NT2/D1 (cell line): ENCODE results near the gene RHEBL1.

Experiments used
- DNase-seq: peaks from one replicate; pipeline ENCODE4 v3.0.0-alpha.2; 2011; ENCODE audit warnings: low read depth, low spot score
- H3K27me3 ChIP-seq: 2 replicates; pipeline ENCODE4 v1.6.0; 2011; ENCODE audit warnings: mild to moderate bottlenecking; ENCODE audit not compliant: insufficient read length, insufficient read depth
- H3K36me3 ChIP-seq: 2 replicates; pipeline ENCODE4 v1.6.1; 2011; ENCODE audit warnings: mild to moderate bottlenecking, low read length, mixed read lengths; ENCODE audit not compliant: insufficient read depth, insufficient read length
- H3K4me1 ChIP-seq: 2 replicates; pipeline ENCODE4 v1.5.1; 2011; ENCODE audit not compliant: insufficient read depth, insufficient read length
- H3K4me3 ChIP-seq: 2 replicates; pipeline ENCODE4 v1.5.1; 2011; ENCODE audit warnings: low read depth; ENCODE audit not compliant: insufficient read length
- H3K9ac ChIP-seq: 2 replicates; pipeline ENCODE4 v1.6.0; 2011; ENCODE audit warnings: low read depth; ENCODE audit not compliant: insufficient read length
- H3K9me3 ChIP-seq: 2 replicates; pipeline ENCODE4 v1.5.1; 2011; ENCODE audit warnings: mild to moderate bottlenecking, low read length; ENCODE audit not compliant: insufficient read depth
- SUZ12 ChIP-seq: IDR thresholded peaks from 2 replicates; pipeline ENCODE4 v1.6.1; 2011; ENCODE audit not compliant: insufficient read length, insufficient read depth; ENCODE audit errors: extremely low read depth
- YY1 ChIP-seq: IDR thresholded peaks from 2 replicates; pipeline ENCODE4 v1.6.1; 2011; ENCODE audit not compliant: insufficient read length, insufficient read depth
- ZNF274 ChIP-seq: IDR thresholded peaks from 2 replicates; pipeline ENCODE4 v1.6.1; 2011; ENCODE audit warnings: mild to moderate bottlenecking, low read depth, low read length

Gene RHEBL1

GRCh38 chr12:49038291-49038955 is 31.4 kb downstream of the RHEBL1 start:
- DNase-seq: no peak

GRCh38 chr12:49037947-49038237 is 31.9 kb downstream of the RHEBL1 start:
- Histone ChIP-seq H3K9me3 (no peaks in the 10 kb centered on the region), H3K4me1 (peaks cover 3% of the 10 kb centered on the region), H3K9ac (no peak overlapping the region), H3K36me3 (peaks cover 97% of the 10 kb centered on the region), H3K27me3 (no peaks in the 10 kb centered on the region), H3K4me3 (no peak overlapping the region)
- no peak for DNase-seq
- no peak for TF ChIP-seq SUZ12
- TF ChIP-seq YY1: no peak
- TF ChIP-seq ZNF274: no peak

More at GRCh38 chr12:49038291-49038955, 31.4 kb downstream of the RHEBL1 start:
- H3K27me3 ChIP-seq: no peaks in the 10 kb centered on the region
- no peaks in the 10 kb centered on the region for H3K9me3 ChIP-seq
- peaks cover 3% of the 10 kb centered on the region for H3K4me1 ChIP-seq
- peaks cover 97% of the 10 kb centered on the region for H3K36me3 ChIP-seq
- no peak overlapping the region for H3K4me3 ChIP-seq
- no peak overlapping the region for H3K9ac ChIP-seq
- TF ChIP-seq ZNF274: no peak
- TF ChIP-seq SUZ12: no peak
- no peak for TF ChIP-seq YY1

DNA sequence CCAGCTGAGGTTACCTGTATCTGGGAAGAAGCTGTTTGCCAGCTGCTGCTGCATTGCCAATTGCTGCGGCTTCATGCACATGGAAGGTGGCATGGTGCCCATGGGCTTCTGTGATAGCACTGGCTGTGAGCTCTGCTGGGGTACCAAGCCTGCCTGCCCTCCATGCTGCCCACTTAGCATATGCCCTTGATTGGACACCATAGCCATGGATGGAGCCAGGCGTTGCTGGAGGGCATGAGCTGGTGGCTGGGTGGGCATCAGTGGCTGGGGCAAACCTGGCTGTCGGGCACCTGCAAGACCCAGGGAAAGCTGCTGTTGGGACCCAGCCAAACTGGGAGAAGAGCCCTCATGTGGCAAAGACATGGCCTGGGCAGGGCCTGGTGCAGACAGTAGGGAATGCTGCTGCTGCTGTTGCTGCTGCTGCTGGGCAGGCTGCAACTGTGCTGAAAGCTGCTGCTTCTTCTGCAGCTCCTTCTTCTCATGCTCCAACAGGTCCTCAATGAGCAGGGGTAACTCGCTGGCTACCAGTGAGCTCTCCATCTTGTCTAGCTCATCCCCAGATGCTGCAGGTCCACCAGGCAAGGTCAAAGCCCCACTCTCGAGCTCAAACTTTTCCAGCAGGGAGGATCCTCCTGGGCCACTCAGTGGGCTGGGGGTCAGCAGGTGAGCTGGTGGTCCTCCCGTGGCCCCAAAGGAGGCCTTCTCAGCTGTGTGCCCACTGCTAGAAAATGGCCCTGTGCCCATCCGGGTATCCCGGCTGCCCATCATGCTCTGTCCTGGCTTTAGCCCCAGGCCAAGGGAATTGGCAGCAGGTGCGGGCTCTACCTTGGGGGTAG is 32.5 kb downstream of the RHEBL1 start:
- peaks cover 3% of the 10 kb centered on the region for H3K4me1 ChIP-seq
- H3K36me3 ChIP-seq: peaks cover 97% of the 10 kb centered on the region
- DNase-seq: no peak
- TF ChIP-seq SUZ12: no peak
- no peak for TF ChIP-seq YY1
- no peak for TF ChIP-seq ZNF274
- no peak overlapping the region for H3K4me3 ChIP-seq
- H3K9ac ChIP-seq: no peak overlapping the region
- no peaks in the 10 kb centered on the region for H3K27me3 ChIP-seq
- H3K9me3 ChIP-seq: no peaks in the 10 kb centered on the region

- TF ChIP-seq SUZ12 (no peak), YY1 (no peak), ZNF274 (no peak)
- Histone ChIP-seq H3K4me3 (no peak overlapping the region), H3K4me1 (no peaks in the 10 kb centered on the region), H3K9me3 (no peaks in the 10 kb centered on the region), H3K27me3 (no peaks in the 10 kb centered on the region), H3K36me3 (peaks cover 97% of the 10 kb centered on the region), H3K9ac (no peak overlapping the region)
- no peak for DNase-seq
These were observed 33.8 kb downstream of the RHEBL1 start for GRCh38 chr12:49036029-49036428.

DNA sequence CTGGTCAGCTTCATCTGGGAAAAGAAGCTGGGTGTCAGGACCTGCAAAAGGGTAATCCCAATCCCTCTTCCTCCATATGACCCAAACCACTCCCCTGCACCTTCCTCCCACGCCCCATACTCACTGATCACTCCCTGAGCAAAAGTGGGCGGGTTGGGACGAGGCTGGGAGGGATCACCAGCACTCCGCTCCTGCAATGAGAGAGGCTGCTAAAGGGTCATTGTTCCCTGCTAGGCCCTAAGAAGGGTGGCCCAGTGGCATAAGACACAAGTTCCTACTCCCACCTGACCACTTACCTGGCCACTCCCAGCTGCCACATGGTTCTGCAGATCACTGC is 35.5 kb downstream of the RHEBL1 start:
- H3K9me3 ChIP-seq: no peaks in the 10 kb centered on the region
- peaks cover 97% of the 10 kb centered on the region for H3K36me3 ChIP-seq
- H3K4me1 ChIP-seq: no peaks in the 10 kb centered on the region
- TF ChIP-seq SUZ12: no peak
- no peak for TF ChIP-seq YY1
- no peak for TF ChIP-seq ZNF274
- no peaks in the 10 kb centered on the region for H3K27me3 ChIP-seq
- DNase-seq: no peak
- no peak overlapping the region for H3K9ac ChIP-seq
- no peak overlapping the region for H3K4me3 ChIP-seq

DNA sequence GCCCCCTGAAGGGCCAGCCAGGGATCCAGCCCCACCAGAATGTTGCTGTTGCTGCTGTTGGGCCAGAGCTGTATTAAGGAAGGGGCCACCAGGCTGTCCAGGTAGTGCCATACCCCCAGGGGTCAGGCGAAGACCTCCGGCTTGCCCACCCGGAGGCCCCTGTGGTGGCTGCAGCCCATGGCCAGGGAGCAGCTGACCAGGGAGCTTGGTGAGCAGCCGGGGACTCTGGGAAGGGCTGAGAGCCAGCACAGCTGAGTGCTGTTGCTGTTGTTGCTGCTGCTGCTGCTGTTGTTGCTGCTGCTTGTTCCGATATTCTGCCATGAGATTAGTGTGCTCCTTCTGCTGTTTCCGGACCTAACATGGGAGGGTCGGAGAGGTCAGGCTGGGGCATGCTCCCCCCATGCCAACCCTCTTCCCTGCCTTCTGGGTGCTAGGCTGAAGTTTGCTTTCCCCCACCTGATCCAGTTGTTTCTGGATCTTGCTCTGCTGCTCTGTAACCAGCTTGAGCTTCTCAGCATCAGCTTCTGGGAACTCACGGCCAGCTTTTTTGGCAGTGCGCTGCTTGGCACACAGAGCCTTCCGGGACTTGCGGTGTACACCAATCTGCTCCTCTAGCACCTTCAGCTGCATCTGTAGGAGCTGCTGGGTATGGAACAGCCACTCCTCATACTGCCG is 36.0 kb downstream of the RHEBL1 start:
- peaks cover 97% of the 10 kb centered on the region for H3K36me3 ChIP-seq
- H3K27me3 ChIP-seq: no peaks in the 10 kb centered on the region
- H3K4me1 ChIP-seq: no peaks in the 10 kb centered on the region
- DNase-seq: no peak
- TF ChIP-seq YY1 (no peak), SUZ12 (no peak), ZNF274 (no peak)
- no peak overlapping the region for H3K4me3 ChIP-seq
- no peak overlapping the region for H3K9ac ChIP-seq
- H3K9me3 ChIP-seq: no peaks in the 10 kb centered on the region

GRCh38 chr12:49032679-49033447 is 36.9 kb downstream of the RHEBL1 start:
- TF ChIP-seq SUZ12 (no peak), YY1 (no peak), ZNF274 (no peak)
- H3K27me3 ChIP-seq: no peaks in the 10 kb centered on the region
- H3K4me3 ChIP-seq: no peak overlapping the region
- H3K9me3 ChIP-seq: no peaks in the 10 kb centered on the region
- H3K9ac ChIP-seq: no peak overlapping the region
- no peaks in the 10 kb centered on the region for H3K4me1 ChIP-seq
- DNase-seq: no peak
- H3K36me3 ChIP-seq: peaks cover 97% of the 10 kb centered on the region
